ENCODE data around the gene ZSCAN18.

ZSCAN18 gene

GRCh38 chr19:58086825-58087710 is 11.0 kb downstream of the ZSCAN18 start:
- H3K4me3 ChIP-seq (ENCODE audit: control insufficient read depth, low read depth, low read length), result no peak overlapping the region
- no peak for DNase-seq (ENCODE audit: low read depth)
- no peak for TF ChIP-seq CTCF (conservative IDR thresholded peaks at IDR 0.05; ENCODE audit: control insufficient read depth, insufficient read depth, low read depth, low read length)

GRCh38 chr19:58085348-58085875 is 12.6 kb downstream of the ZSCAN18 start:
- no peak overlapping the region for H3K4me3 ChIP-seq (ENCODE audit: control insufficient read depth, low read depth, low read length)
- TF ChIP-seq CTCF (conservative IDR thresholded peaks at IDR 0.05; ENCODE audit: control insufficient read depth, insufficient read depth, low read depth, low read length), result no peak
- no peak for DNase-seq (ENCODE audit: low read depth)

GRCh38 chr19:58084596-58085347 is 13.3 kb downstream of the ZSCAN18 start:
- DNase-seq (ENCODE audit: low read depth), result no peak
- H3K4me3 ChIP-seq (ENCODE audit: control insufficient read depth, low read depth, low read length), result no peak overlapping the region
- no peak for TF ChIP-seq CTCF (conservative IDR thresholded peaks at IDR 0.05; ENCODE audit: control insufficient read depth, insufficient read depth, low read depth, low read length)

- TF ChIP-seq CTCF (conservative IDR thresholded peaks at IDR 0.05; ENCODE audit: control insufficient read depth, insufficient read depth, low read depth, low read length), result no peak
- H3K4me3 ChIP-seq (ENCODE audit: control insufficient read depth, low read depth, low read length), result no peak overlapping the region
- DNase-seq (ENCODE audit: low read depth), result no peak
Observed at GRCh38 chr19:58083021-58083420, 15.0 kb downstream of the ZSCAN18 start.

GRCh38 chr19:58079792-58080191 is 18.2 kb downstream of the ZSCAN18 start:
- TF ChIP-seq CTCF (conservative IDR thresholded peaks at IDR 0.05; ENCODE audit: control insufficient read depth, insufficient read depth, low read depth, low read length), result no peak
- H3K4me3 ChIP-seq (ENCODE audit: control insufficient read depth, low read depth, low read length), result no peak overlapping the region
- no peak for DNase-seq (ENCODE audit: low read depth)

GRCh38 chr19:58067240-58067912 is 30.7 kb downstream of the ZSCAN18 start:
- peak; percentile 8 for DNase-seq (ENCODE audit: low read depth)
- H3K4me3 ChIP-seq (ENCODE audit: control insufficient read depth, low read depth, low read length), result no peak overlapping the region
- no peak for TF ChIP-seq CTCF (conservative IDR thresholded peaks at IDR 0.05; ENCODE audit: control insufficient read depth, insufficient read depth, low read depth, low read length)
